Stimulated activated CD8-positive, alpha-beta memory T cell treated with anti-CD3 and anti-CD28 coated beads, Interleukin-12 subunit alpha, Interleukin-12 subunit beta, amount 100 ng/mL, for 24 hours (primary cell): ENCODE data around the gene IGLL5.

ENCODE experiments used
- DNase-seq: peaks from one replicate; pipeline ENCODE4 v3.0.0-alpha.2; 2020; ENCODE audit errors: extremely low read depth

Gene IGLL5

GRCh38 chr22:22887621-22888503, at the start of gene IGLL5:
Gene IGLL5 (plus strand): TSS chr22:22887816. CDS start chr22:22888054, 238 bp downstream.
- no peak for DNase-seq

- no peak for DNase-seq
Measured at GRCh38 chr22:22838148-22838786, 49.3 kb upstream of the IGLL5 start.

- no peak for DNase-seq
Measured at GRCh38 chr22:22839570-22840314, 47.9 kb upstream of the IGLL5 start.

GRCh38 chr22:22840780-22841179, 46.8 kb upstream of the IGLL5 start:
- DNase-seq, result no peak

GRCh38 chr22:22841598-22841997, 46.0 kb upstream of the IGLL5 start:
- DNase-seq, result no peak

- DNase-seq, result no peak
Measured at GRCh38 chr22:22842085-22842484, 45.5 kb upstream of the IGLL5 start.

GRCh38 chr22:22843848-22844247, 43.8 kb upstream of the IGLL5 start:
- DNase-seq, result no peak

GRCh38 chr22:22847241-22847640, 40.4 kb upstream of the IGLL5 start:
- no peak for DNase-seq

GRCh38 chr22:22848364-22848866, 39.2 kb upstream of the IGLL5 start:
- DNase-seq, result peak; percentile 23

GRCh38 chr22:22849640-22850610, 37.7 kb upstream of the IGLL5 start:
- DNase-seq, result no peak

GRCh38 chr22:22851969-22852368, 35.6 kb upstream of the IGLL5 start:
- DNase-seq, result no peak

GRCh38 chr22:22853713-22854112, 33.9 kb upstream of the IGLL5 start:
- DNase-seq, result no peak

- DNase-seq, result no peak
Measured at GRCh38 chr22:22854466-22854865, 33.1 kb upstream of the IGLL5 start.

GRCh38 chr22:22855085-22855484, 32.5 kb upstream of the IGLL5 start:
- no peak for DNase-seq

GRCh38 chr22:22855617-22856308, 31.9 kb upstream of the IGLL5 start:
- DNase-seq, result no peak

GRCh38 chr22:22856364-22856763, 31.3 kb upstream of the IGLL5 start:
- DNase-seq, result no peak

- DNase-seq, result no peak
Measured at GRCh38 chr22:22856885-22857606, 30.6 kb upstream of the IGLL5 start.

- DNase-seq, result no peak
Measured at GRCh38 chr22:22857607-22858558, 29.7 kb upstream of the IGLL5 start.

- DNase-seq, result no peak
Measured at GRCh38 chr22:22858559-22858937, 29.1 kb upstream of the IGLL5 start.
